Breast epithelium (tissue), 4 donors: ENCODE measurements around the gene WEE1. TPM values are rescaled to one million over a fixed set of nuclear protein-coding genes. Genes with fewer than 3 reads are reported as not detected.

Source experiments
- DNase-seq, 2 donors: peaks; one replicate each; pipeline ENCODE4 v3.0.0-alpha.2; 2019; ENCODE audit warnings: low spot score in 2 of 2
- H3K27ac ChIP-seq, 2 donors: fragments of 200-600 bp; sonication (generic) in 1 of 2; one replicate each; pipeline ENCODE4 v1.5.1; 2016 to 2019; ENCODE audit warnings: mild to moderate bottlenecking in 1 of 2
- H3K27me3 ChIP-seq, 2 donors: fragments of 200-600 bp; sonication (generic) in 1 of 2; one replicate each; pipeline versions ENCODE4 v1.5.1 to v1.6.0; 2017 to 2019; ENCODE audit warnings: control low read depth in 1 of 2, mild to moderate bottlenecking in 1 of 2
- H3K36me3 ChIP-seq: fragments of 200-600 bp; one replicate; pipeline ENCODE4 v1.5.1; 2019
- H3K4me1 ChIP-seq, 2 donors: fragments of 200-600 bp; sonication (generic); one replicate each; pipeline ENCODE4 v1.5.1; 2016 to 2019; ENCODE audit warnings: control low read depth in 1 of 2
- H3K4me3 ChIP-seq, 3 donors: fragments of 200-600 bp; sonication (generic); 1 replicate in 2 of 3; 2 replicates in 1 of 3; pipeline ENCODE4 v1.5.1; 2016 to 2019; ENCODE audit warnings: mild to moderate bottlenecking in 3 of 3, moderate library complexity in 2 of 3
- H3K9me3 ChIP-seq, 2 donors: fragments of 200-600 bp; sonication (generic) in 1 of 2; one replicate each; pipeline ENCODE4 v1.5.1; 2016 to 2019; ENCODE audit warnings: control low read depth in 1 of 2
- POLR2A ChIP-seq: fragments of 450-650 bp; IDR thresholded peaks from one replicate; pipeline ENCODE4 v1.6.1; 2016; ENCODE audit warnings: antibody characterized with exemption, mild to moderate bottlenecking, moderate library complexity
- POLR2AphosphoS5 ChIP-seq, 3 donors: sonication (generic); formaldehyde crosslinking; IDR thresholded peaks; one replicate each; pipeline ENCODE4 v1.6.1; 2017; ENCODE audit warnings: antibody characterized with exemption in 3 of 3
- intact Hi-C: fragments of 100-400 bp; cut with DNase I; formaldehyde crosslinking; loops from one replicate; pipeline ENCODE4 v1.15.1; 2023; ENCODE audit warnings: low total_unique reads
- total RNA-seq, 3 donors: library from RNA; depleted of rRNA; stranded (reverse); fragments of >200 nt; gene quantifications; one replicate each; pipeline ENCODE4 v1.1.0, GENCODE V29; 2016
- TF ChIP-seq, protein P1 (sequence below), 3 donors: fragments of 450-650 bp; IDR thresholded peaks; one replicate each; pipeline ENCODE4 v1.5.1; 2016 to 2017; ENCODE audit warnings: antibody characterized with exemption in 3 of 3, mild to moderate bottlenecking in 3 of 3, moderate library complexity in 3 of 3

WEE1 gene
- total RNA-seq, 3 donors from 2014 or later = 25.0 to 128 (median 66.5) TPM

- TF ChIP-seq POLR2AphosphoS5 (IDR thresholded peaks at IDR 0.05) = no peak
- TF ChIP-seq, protein P1, sequence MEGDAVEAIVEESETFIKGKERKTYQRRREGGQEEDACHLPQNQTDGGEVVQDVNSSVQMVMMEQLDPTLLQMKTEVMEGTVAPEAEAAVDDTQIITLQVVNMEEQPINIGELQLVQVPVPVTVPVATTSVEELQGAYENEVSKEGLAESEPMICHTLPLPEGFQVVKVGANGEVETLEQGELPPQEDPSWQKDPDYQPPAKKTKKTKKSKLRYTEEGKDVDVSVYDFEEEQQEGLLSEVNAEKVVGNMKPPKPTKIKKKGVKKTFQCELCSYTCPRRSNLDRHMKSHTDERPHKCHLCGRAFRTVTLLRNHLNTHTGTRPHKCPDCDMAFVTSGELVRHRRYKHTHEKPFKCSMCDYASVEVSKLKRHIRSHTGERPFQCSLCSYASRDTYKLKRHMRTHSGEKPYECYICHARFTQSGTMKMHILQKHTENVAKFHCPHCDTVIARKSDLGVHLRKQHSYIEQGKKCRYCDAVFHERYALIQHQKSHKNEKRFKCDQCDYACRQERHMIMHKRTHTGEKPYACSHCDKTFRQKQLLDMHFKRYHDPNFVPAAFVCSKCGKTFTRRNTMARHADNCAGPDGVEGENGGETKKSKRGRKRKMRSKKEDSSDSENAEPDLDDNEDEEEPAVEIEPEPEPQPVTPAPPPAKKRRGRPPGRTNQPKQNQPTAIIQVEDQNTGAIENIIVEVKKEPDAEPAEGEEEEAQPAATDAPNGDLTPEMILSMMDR (IDR thresholded peaks at IDR 0.05) = no peak
- no peak for TF ChIP-seq POLR2A
- Histone ChIP-seq H3K9me3 (no peaks in the 10 kb centered on the region), H3K4me3 (no peak overlapping the region), H3K27ac (peak overlapping the region; percentile 99), H3K27me3 (no peaks in the 10 kb centered on the region), H3K36me3 (no peaks in the 10 kb centered on the region), H3K4me1 (peaks cover 7 to 13% of the 10 kb centered on the region in 2 donors)
- intact Hi-C loops = no loop called here
- DNase-seq = no peak
Observed at GRCh38 chr11:9567401-9567800, 6.1 kb upstream of the WEE1 start.

DNA sequence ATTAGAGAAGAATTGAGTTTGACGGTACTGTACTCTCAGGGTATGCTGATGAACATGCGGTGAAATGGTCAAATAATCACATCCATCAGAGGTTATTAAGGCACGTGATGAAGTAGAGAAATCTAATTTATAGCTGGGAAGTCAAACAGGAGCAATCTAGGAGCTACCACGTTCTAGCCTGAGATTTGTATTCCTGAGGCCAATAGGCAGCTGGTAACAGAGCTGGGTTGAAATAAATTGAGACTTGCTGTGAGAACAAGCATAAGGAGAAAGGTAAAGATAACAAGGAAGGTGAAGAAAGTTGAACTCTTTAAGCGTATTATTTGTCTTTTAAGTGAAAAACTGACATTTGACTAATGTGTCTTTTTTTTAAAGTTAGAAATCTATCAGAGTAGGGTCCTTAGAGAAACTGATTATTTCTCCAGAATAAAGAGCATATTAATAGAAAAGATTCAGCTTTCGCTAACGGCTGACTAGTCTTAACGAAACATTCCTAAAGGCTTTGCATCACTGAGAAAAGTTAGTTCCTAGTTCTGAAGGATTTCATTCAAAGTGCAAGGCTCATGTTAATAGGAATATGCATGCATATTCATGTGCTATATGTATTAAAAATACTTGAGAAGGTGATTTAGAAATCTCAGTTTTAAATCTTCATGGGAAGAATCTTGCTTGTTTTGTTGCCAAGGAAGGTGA is 5.2 kb upstream of the WEE1 start:
- Histone ChIP-seq H3K4me3 (no peak overlapping the region), H3K4me1 (peaks cover 7 to 13% of the 10 kb centered on the region in 2 donors), H3K27me3 (no peaks in the 10 kb centered on the region), H3K9me3 (no peaks in the 10 kb centered on the region), H3K27ac (peak overlapping the region; percentile 99), H3K36me3 (no peaks in the 10 kb centered on the region)
- no peak for DNase-seq
- TF ChIP-seq POLR2AphosphoS5 (IDR thresholded peaks at IDR 0.05) (no peak), POLR2A (no peak)
- TF ChIP-seq, protein P1 (IDR thresholded peaks at IDR 0.05) = no peak
- intact Hi-C loops = no loop called here

DNA sequence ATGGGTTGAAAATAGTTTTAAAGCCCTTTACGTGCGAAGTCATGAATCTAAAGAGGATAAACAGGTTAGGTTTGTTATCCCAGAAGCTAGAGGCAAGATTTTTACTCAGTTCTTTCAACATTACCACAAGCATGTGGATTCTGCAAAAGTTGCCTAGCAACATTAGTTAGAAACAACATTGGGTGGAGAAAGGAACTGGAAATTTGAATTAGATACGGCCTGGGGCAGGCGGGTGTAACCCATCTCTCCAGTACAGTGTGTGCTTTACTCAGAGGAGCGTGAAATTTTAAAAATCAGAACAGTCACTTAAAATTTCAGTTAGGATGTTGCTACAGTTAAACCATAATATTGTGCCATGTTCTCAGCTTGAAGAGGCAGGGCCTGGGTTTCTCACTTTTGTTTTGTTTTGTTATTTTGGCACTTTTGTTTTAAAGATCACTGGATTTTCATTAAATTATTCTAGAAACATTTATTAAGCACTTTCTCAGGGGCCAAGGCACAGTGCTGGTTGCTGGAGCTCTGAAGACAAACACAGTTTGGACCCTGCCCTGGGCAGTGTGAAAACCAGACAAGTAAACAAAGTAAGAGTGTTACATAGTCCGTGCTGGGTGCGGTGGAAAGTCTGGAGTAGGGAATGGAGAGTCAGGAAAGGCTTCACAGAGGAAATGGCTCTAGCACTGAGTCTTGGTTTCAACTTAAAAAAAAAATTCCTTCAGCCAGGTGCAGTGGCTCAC is 4.4 kb upstream of the WEE1 start:
- Histone ChIP-seq H3K36me3 (no peaks in the 10 kb centered on the region), H3K4me1 (peaks cover 7 to 13% of the 10 kb centered on the region in 2 donors), H3K9me3 (no peaks in the 10 kb centered on the region), H3K27me3 (no peaks in the 10 kb centered on the region), H3K4me3 (peak overlapping the region in 2 of 3 donors; percentile 26 to 47), H3K27ac (peak overlapping the region; percentile 99)
- peak; percentile 82 to 87 for DNase-seq
- intact Hi-C loops = no loop called here
- TF ChIP-seq POLR2AphosphoS5 (IDR thresholded peaks at IDR 0.05) = peak in 2 of 3 donors; percentile 70 to 91
- TF ChIP-seq, protein P1 (IDR thresholded peaks at IDR 0.05) = peak in 1 of 3 donors; percentile 17
- peak; percentile 71 for TF ChIP-seq POLR2A

- peak overlapping the region; percentile 99 for H3K27ac ChIP-seq
Observed at GRCh38 chr11:9569588-9570164, 3.8 kb upstream of the WEE1 start.

More at GRCh38 chr11:9569588-9570164, 3.8 kb upstream of the WEE1 start:
- Histone ChIP-seq H3K9me3 (no peaks in the 10 kb centered on the region), H3K4me1 (peaks cover 7 to 13% of the 10 kb centered on the region in 2 donors), H3K4me3 (peak overlapping the region in 1 of 3 donors; percentile 47), H3K36me3 (no peaks in the 10 kb centered on the region), H3K27me3 (no peaks in the 10 kb centered on the region)
- intact Hi-C loops = no loop called here
- no peak for DNase-seq
- TF ChIP-seq POLR2A (no peak), POLR2AphosphoS5 (IDR thresholded peaks at IDR 0.05) (no peak)
- TF ChIP-seq, protein P1 (IDR thresholded peaks at IDR 0.05) = no peak
